HG03354 (cell line): ENCODE measurements around the gene TBC1D23.
A peak's percentile ranks its signal among the peaks of the same experiment; 100 is the strongest.
"Not testable (repeated sequence)": the region's sequence is repeated elsewhere in the genome, so short reads cannot be mapped to it uniquely, and the experiment has no call there.

Experiments
- ATAC-seq: cut with Tn5 transposase; IDR thresholded peaks from one replicate; pipeline ENCODE4 v1.9.1; 2021; ENCODE audit warnings: mild to moderate bottlenecking; ENCODE audit not compliant: unreplicated experiment, poor library complexity, severe bottlenecking

TBC1D23 gene

DNA sequence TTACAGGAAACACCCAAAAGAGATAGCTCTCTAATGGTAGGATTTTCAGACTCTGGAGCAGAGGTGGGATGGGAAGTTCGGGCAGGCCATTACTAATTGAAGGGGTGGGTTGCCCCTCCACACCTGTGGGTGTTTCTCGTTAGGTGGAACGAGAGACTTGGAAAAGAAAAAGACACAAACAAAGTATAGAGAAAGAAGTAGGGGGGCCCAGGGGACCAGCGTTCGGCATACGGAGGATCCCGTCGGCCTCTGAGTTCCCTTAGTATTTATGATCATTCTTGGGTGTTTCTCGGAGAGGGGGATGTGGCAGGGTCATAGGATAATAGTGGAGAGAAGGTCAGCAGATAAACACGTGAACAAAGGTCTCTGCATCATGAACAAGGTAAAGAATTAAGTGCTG lies 75.4 kb downstream of the TBC1D23 start:
- not testable (repeated sequence) for ATAC-seq

DNA sequence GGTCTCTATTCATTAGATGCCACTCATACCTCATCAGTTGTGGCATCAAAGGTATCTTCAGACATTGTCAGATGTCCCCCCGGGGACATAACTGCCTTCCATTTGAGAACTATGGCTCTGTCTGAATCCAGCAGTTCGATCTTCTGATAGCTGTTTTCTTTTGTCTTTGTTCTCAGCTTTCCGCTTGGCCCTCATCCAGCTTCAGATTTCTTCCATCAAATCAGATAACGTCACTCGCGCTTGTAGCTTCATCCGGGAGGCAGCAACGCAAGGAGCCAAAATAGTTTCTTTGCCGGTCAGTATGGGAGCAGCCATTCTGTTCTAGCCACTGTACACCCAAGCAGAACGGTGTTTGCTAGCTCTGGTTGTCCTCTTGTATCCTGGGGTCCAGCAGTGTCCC lies 78.1 kb downstream of the TBC1D23 start:
- ATAC-seq: no peak

- ATAC-seq: no peak
Observed at GRCh38 chr3:100339786-100340185, 79.0 kb downstream of the TBC1D23 start.

GRCh38 chr3:100340527-100340926 lies 79.7 kb downstream of the TBC1D23 start:
- ATAC-seq: no peak

DNA sequence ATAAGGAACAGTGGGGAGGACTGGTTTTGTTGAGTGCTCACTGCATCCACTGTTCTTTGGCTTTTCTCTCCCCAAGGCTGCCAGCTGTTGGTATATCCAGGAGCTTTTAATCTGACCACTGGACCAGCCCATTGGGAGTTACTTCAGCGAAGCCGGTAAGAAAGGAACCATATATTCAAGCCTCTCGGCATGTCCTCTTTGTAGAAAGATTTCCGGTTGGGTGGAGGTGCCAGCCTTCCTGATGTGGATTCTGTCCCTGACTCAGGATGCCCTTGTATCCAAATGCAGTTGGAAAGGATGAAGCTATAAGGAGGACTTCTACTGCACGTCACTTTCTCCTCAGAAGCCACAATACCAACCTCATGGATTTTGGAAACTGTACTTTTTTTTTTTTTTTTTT lies 87.9 kb downstream of the TBC1D23 start:
- no peak for ATAC-seq

DNA sequence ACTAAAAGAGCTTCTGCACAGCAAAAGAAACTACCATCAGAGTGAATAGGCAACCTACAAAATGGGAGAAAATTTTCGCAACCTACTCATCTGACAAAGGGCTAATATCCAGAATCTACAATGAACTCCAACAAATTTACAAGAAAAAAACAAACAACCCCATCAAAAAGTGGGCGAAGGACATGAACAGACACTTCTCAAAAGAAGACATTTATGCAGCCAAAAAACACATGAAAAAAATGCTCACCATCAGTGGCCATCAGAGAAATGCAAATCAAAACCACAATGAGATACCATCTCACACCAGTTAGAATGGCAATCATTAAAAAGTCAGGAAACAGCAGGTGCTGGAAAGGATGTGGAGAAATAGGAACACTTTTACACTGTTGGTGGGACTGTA lies 91.0 kb downstream of the TBC1D23 start:
- ATAC-seq: not testable (repeated sequence)

DNA sequence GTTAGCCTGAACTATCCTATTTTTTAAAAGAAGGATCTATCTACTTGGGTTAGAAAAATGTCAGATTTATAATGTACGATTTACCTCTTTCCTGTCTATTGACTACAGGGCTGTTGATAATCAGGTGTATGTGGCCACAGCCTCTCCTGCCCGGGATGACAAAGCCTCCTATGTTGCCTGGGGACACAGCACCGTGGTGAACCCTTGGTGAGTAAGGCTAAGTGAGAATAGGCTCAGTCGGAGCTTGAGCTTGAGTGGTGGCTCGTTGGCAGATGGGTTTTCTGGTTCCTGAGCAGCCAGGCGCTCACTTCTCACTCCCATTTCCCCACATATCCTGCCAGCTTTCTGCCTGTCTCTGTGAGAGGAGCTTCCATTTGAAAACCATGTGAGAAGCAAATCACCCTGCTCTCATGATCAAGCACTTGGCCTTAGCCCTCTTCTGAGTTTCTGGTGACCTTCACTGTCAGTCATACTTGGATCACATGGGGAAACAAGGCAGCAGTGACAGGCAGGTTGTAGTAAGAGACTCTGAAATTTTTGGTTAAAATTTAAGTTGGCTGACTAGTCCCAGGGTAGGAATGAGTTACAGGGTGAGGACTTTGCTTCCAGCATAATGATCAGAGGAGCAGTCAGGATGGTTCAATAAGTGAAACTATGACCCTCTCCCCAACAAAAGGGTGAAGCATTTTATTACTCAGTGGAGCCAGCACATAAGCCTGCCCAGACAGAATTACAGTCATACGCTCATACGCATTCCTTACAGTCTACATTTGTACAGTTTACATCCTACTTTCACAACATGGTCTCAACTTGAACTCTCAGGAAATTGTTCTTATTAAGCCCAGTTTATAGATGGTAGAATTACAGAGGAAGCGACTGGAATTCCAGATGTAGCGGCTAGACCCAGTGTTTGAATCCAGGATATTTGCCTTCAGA lies 91.8 kb downstream of the TBC1D23 start:
- ATAC-seq: no peak

- ATAC-seq: peak; percentile 59
Observed at GRCh38 chr3:100354850-100355249, 94.1 kb downstream of the TBC1D23 start.

DNA sequence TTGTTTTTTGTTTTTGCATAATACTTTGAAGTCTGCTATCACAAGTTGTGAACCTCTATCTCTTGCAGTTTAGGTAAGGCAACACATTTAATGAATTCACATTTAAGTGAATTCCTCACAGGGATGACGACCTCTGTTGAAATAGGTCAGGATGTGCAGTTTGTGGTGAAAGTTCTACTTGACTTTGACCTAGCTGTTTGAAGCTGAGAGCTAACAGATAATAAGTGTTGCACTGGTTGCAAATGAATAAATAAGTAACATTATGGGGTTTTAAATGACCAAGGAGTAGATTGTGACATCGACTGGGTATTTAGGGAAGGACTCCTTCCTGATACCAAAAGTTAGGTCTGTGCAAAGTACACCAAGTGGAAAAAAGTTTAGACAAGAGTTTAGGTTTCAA lies 97.6 kb downstream of the TBC1D23 start:
- no peak for ATAC-seq

DNA sequence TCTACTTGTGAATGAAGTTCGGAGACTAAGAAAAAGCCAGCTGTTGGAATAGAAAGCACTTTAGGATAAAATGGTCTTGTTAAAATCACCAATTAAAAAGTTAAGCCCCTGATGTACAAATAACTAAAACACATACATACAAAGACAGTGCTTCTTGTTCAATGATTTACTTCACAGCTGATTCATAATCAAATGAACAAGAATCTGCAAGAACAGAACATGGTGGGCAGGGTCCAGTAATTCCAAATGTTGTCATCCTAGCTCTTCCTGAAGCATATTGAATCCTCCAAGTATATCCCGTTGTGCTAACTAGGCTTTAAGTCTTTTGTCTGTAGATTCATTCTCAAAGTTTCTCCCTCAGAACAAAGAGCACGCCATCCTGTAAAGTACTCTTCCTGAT lies 98.2 kb downstream of the TBC1D23 start:
- ATAC-seq: no peak

DNA sequence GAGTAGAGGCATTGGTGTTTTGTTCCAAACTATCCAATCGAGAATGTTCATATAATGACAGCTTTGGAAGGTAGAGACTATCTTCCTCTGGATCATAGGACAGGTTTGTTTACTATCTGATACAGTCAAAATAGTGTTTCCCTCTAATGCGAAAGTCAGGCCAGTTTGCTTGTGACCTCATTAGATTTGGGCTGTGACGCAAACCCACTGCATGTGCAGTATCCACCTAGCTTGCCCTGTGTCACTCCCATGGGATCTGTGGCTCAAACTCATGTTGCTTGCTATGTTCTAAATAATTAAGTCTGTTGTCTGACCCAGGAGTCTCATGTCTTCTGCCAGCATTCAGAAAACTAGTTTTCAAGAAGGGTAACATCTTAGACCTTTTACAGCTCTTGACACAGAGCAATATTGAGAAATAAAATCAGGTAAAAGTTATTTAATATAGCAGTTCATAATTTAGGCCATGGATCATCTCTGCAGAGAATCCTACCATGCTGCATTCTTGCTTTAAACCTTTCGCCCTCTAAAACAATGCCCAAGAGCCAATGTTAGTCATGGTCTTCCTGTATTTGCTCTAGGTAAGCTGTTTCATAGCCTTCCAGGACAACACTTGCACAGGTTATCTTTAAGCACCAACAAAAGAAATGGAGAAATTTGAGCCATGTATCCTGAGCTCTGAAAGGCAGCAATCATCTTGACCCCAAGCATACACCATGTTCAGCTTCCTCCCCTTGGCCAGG lies 100.1 kb downstream of the TBC1D23 start:
- ATAC-seq: no peak

DNA sequence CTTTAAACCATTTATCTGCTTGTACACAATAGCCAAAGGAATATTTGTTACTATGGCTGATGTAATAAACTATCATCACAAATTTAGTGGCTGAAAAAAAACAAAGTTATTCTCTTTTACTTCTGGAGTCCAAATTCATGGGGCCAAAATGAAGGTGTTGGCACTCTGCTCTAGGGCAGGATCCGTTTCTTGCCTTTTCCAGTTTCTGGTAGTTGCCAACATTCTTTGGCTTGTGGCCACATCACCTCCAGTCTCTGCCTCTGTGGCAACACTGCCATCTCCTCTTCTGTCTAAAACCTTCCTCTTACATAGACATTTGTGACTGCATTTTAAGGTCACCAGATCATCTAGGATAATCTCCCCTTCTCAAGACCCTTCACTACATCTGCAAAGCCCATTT lies 101.1 kb downstream of the TBC1D23 start:
- no peak for ATAC-seq

- no peak for ATAC-seq
Observed at GRCh38 chr3:100364421-100364820, 103.6 kb downstream of the TBC1D23 start.

DNA sequence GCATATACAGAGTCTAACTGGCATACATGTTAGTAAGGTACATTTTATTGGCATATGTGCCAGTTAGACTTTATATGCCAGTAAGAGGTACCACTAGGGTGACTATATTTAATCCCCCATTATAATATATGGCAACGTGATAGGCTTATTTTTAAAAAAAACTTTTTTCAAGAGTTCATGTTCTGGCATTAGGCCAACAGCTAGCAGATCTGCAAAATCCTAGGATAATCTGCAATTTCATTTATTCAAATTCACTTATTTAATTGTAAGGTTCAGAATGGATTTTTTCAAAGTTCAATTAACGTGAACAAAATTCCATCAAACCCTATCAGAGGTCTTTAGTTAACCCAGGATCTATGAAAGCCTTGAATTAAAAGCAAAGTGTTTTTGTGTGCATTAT lies 105.6 kb downstream of the TBC1D23 start:
- ATAC-seq: no peak

DNA sequence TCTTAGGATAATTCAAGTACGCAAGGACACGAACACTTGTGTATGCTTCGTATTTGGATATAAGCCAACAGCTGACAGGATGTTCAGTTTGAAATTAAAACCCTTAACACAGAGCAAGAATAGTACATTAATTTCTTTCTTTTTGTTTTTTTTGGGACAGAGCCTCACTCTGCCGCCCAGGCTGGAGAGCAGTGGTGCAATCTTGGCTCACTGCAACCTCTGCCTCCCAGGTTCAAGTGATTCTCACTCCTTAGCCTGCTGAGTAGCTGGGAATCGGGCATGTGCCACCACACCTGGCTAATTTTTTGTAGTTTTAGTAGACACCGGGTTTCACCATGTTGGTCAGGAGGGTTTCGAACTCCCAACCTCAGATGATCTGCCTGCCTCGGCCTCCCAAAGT lies 107.6 kb downstream of the TBC1D23 start:
- ATAC-seq: no peak

DNA sequence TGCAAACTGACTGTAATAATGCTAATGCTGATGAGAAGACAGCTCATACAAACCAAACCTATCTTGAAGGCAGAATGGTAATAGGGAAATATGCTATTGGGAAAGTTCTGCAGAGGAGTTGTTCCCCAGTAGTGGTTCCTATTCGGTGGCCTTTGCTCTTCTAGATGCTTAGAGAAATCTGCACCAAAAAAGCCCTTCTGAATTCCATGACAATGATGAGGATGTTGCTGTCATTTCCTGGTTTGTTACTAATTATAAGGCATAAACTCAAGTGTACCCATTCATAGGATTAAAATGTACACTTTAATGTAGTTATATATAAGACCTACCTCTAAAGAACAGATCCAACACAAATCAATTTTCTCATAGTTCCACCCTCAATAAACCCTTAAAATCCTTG lies 110.0 kb downstream of the TBC1D23 start:
- ATAC-seq: no peak

DNA sequence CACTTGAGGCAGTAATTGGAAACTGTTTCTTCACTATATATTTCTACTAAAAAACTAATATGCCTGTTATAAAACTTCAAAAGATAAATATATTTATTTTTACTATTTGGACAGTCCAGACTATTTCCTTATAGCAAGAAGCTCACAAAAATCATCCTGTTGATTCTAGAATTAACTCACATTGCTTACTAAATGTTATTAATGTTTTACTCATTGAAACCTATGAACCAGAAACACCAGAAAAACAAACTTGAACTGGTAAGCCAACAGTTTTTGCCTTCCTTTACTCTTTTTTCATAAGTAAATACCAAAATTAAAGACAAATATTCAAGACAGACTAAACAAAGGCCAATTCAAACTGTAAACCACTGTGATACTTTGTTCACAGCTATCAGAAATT lies 113.7 kb downstream of the TBC1D23 start:
- ATAC-seq: no peak
